Measurements from ENCODE around the gene CORO2B. TPM values are rescaled to one million over a fixed set of nuclear protein-coding genes. Genes with fewer than 3 reads are reported as not detected.

The CORO2B gene
- total RNA-seq, 4 donors from 2014 or later, result 0.70 to 9.1 (median 1.7) TPM

DNA sequence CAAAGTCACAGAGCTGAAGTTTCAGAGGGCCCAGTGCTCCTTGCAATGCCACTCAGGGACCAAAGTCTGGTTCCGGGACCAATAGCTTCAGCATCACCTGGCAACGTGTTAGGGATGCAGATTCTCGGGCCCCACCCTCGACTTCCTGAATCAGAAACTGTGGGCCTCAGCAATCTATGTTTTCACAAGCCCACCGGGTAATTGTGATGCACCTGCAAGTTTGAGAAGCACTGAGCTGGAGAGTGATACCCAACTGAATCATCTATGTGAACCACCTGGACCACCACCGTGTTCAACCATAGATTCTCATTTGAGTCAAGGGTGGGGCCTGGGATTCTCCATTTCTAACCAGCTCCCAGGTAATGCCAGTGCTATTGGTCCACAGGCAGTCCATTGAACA is 55.7 kb downstream of the CORO2B start:
- H3K27me3 ChIP-seq, result no peaks in the 10 kb centered on the region
- no peak overlapping the region for H3K4me3 ChIP-seq
- TF ChIP-seq, protein P1, sequence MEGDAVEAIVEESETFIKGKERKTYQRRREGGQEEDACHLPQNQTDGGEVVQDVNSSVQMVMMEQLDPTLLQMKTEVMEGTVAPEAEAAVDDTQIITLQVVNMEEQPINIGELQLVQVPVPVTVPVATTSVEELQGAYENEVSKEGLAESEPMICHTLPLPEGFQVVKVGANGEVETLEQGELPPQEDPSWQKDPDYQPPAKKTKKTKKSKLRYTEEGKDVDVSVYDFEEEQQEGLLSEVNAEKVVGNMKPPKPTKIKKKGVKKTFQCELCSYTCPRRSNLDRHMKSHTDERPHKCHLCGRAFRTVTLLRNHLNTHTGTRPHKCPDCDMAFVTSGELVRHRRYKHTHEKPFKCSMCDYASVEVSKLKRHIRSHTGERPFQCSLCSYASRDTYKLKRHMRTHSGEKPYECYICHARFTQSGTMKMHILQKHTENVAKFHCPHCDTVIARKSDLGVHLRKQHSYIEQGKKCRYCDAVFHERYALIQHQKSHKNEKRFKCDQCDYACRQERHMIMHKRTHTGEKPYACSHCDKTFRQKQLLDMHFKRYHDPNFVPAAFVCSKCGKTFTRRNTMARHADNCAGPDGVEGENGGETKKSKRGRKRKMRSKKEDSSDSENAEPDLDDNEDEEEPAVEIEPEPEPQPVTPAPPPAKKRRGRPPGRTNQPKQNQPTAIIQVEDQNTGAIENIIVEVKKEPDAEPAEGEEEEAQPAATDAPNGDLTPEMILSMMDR (IDR thresholded peaks at IDR 0.05), result no peak
- TF ChIP-seq POLR2A (IDR thresholded peaks at IDR 0.05), result no peak
- H3K4me1 ChIP-seq, result no peaks in the 10 kb centered on the region
- DNase-seq, result no peak
- H3K27ac ChIP-seq, result no peak overlapping the region
- no peaks in the 10 kb centered on the region for H3K9me3 ChIP-seq
- no peaks in the 10 kb centered on the region for H3K36me3 ChIP-seq

DNA sequence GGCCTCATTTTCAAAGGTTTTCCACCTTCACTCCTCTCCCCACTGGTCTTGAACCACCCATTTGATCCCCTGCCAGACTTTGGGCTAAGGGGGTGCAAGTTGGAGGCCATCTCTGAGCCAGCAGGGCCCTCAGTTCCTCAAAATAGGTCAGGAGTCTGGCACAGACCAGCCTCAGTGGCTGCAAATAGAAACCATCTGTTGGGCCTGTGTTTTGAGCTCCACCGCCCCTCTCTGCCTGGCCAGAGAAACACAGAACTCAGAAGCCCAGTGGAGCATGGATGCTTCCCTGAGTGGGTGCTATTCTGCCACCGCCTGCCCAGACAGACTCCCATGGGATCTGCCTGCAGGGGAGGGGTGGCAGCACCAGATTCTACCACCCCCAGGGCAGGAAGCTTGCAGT is 56.3 kb downstream of the CORO2B start:
- no peak for TF ChIP-seq POLR2A (IDR thresholded peaks at IDR 0.05)
- TF ChIP-seq, protein P1 (IDR thresholded peaks at IDR 0.05), result no peak
- Histone ChIP-seq H3K27ac (no peak overlapping the region), H3K36me3 (no peaks in the 10 kb centered on the region), H3K4me3 (no peak overlapping the region), H3K27me3 (no peaks in the 10 kb centered on the region), H3K4me1 (no peaks in the 10 kb centered on the region), H3K9me3 (no peaks in the 10 kb centered on the region)
- DNase-seq, result peak in 2 of 3 donors; percentile 22 to 25

DNA sequence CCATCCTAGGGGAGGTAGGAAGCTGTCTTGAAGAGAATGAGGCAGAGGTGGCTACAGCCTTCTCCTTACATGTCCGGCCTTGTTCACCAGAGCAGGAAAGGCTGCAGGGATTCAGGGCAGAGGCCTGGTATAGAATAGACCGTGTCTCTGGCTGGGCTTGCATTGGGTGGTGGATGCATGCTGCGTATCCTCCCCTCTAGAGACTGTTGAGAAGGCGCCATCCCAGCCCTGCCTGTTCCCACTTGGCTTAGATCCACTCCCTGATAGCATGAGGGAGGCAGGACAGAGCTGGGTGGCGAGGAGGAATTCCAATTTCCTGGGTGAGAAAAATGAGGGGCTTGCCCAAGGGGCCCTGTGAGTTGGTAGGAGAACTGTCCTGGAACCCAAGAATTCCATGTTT is 57.5 kb downstream of the CORO2B start:
- TF ChIP-seq, protein P1 (IDR thresholded peaks at IDR 0.05), result no peak
- no peak for TF ChIP-seq POLR2A (IDR thresholded peaks at IDR 0.05)
- no peak overlapping the region for H3K27ac ChIP-seq
- no peaks in the 10 kb centered on the region for H3K4me1 ChIP-seq
- no peaks in the 10 kb centered on the region for H3K27me3 ChIP-seq
- H3K9me3 ChIP-seq, result no peaks in the 10 kb centered on the region
- H3K4me3 ChIP-seq, result no peak overlapping the region
- peak in 1 of 3 donors; percentile 30 for DNase-seq
- H3K36me3 ChIP-seq, result no peaks in the 10 kb centered on the region

DNA sequence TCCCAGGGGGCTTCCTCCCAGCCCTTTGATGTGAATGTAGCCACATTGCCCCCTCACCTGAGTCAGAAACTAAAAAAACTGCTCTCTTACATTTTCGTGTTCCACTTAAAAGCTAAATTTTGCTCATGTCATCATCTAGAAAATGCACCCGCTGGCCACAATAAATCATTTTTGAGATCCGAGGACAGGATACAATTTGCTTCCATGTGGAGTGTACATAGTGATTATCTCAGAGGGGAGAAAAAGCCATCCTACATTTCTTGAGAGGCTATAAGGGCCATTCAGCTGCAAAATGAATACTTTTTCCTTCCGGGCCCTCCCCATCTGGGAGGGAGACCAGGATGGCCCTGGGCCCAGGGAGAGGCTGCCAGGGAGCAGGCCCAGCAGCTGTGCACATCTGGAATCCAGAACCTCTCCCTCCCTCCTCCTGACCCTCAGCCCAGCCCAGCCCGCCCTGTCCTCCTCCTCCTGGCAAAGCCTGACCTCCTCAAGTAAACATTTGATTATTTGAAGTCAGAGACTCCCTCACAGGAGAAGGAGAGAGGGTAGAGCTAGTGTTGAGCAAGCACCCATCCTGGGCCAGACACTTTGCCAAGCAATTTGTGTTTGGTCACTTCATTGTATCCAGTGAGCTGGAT is 59.1 kb downstream of the CORO2B start:
- Histone ChIP-seq H3K4me3 (no peak overlapping the region), H3K27ac (peak overlapping the region in 2 of 4 donors; percentile 28 to 31), H3K36me3 (no peaks in the 10 kb centered on the region), H3K27me3 (no peaks in the 10 kb centered on the region), H3K9me3 (no peaks in the 10 kb centered on the region), H3K4me1 (no peaks in the 10 kb centered on the region)
- TF ChIP-seq POLR2A (IDR thresholded peaks at IDR 0.05), result no peak
- TF ChIP-seq, protein P1 (IDR thresholded peaks at IDR 0.05), result no peak
- DNase-seq, result peak in 2 of 3 donors; percentile 56 to 58

DNA sequence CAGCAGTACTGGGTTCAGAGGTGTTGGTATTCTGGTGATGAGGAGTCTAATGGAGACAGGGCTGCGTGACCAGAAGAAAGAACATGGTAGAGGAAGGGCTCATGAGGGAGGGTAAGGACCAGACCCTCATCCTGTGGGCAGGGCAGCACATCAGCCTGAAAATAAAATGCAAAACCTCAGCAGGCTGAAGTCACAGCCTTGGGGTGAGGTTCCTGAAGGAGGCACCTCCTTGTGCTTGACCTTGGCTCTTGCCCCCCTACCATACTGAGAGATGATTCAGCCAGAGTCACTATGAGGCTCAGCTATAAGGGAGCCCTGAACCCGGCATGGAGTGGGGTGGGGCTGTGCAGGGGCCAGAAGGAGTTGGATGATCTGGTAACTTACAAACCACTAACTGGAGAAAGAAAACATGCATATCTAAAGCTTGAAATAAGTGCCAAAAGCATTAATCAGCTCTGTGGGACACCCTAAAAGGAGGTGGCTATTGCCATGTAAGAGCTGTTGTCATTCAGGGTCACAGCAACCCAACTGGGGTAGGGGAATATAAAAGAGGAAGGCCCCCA is 60.2 kb downstream of the CORO2B start:
- H3K27me3 ChIP-seq, result no peaks in the 10 kb centered on the region
- TF ChIP-seq POLR2A (IDR thresholded peaks at IDR 0.05), result no peak
- TF ChIP-seq, protein P1 (IDR thresholded peaks at IDR 0.05), result no peak
- H3K4me3 ChIP-seq, result no peak overlapping the region
- peak in 1 of 3 donors; percentile 25 for DNase-seq
- H3K36me3 ChIP-seq, result no peaks in the 10 kb centered on the region
- H3K27ac ChIP-seq, result peak overlapping the region in 2 of 4 donors; percentile 5 to 28
- no peaks in the 10 kb centered on the region for H3K9me3 ChIP-seq
- no peaks in the 10 kb centered on the region for H3K4me1 ChIP-seq

Data from Peyer's patch (tissue), 4 donors.